SK-N-SH treated with all-trans-retinoic acid at 6 μM for 48 hours (cell line): ENCODE data around the gene MIEN1.

Experiments used
- ATAC-seq: fragments of 200-7000 bp; cut with Tn5 transposase; 3 replicates; pipeline ENCODE4 v1.9.1; 2020; ENCODE audit warnings: mild to moderate bottlenecking, moderate library complexity
- ARNTL ChIP-seq: fragments of 450-650 bp; formaldehyde crosslinking; IDR thresholded peaks from 2 replicates; pipeline ENCODE4 v1.5.0; 2020; ENCODE audit warnings: low read depth, mild to moderate bottlenecking, moderate library complexity, borderline replicate concordance
- BACH2 ChIP-seq: fragments of 250-450 bp; sonication (Bioruptor Pico); IDR thresholded peaks from 2 replicates; pipeline ENCODE4 v1.9.0; 2021; ENCODE audit warnings: mild to moderate bottlenecking, borderline replicate concordance
- CSDC2 ChIP-seq: fragments of 250-450 bp; sonication (Bioruptor Pico); IDR thresholded peaks from 2 replicates; pipeline ENCODE4 v1.5.0; 2020; ENCODE audit warnings: mild to moderate bottlenecking, moderate library complexity
- ESRRG ChIP-seq: fragments of 250-450 bp; sonication (Bioruptor Pico); IDR thresholded peaks from 2 replicates; pipeline ENCODE4 v1.6.1; 2021; ENCODE audit warnings: mild to moderate bottlenecking
- GLIS3 ChIP-seq: fragments of 250-450 bp; sonication (Bioruptor Pico); IDR thresholded peaks from 2 replicates; pipeline ENCODE4 v1.5.0; 2020; ENCODE audit warnings: mild to moderate bottlenecking, moderate library complexity
- PPARA ChIP-seq: fragments of 250-450 bp; sonication (Bioruptor Pico); IDR thresholded peaks from 2 replicates; pipeline ENCODE4 v1.5.0; 2020; ENCODE audit warnings: mild to moderate bottlenecking, borderline replicate concordance
- RARB ChIP-seq: fragments of 250-450 bp; sonication (Bioruptor Pico); IDR thresholded peaks from 2 replicates; pipeline ENCODE4 v1.8.0; 2021; ENCODE audit warnings: mild to moderate bottlenecking, moderate library complexity
- TCF4 ChIP-seq: fragments of 250-450 bp; sonication (Bioruptor Pico); IDR thresholded peaks from 2 replicates; pipeline ENCODE4 v1.8.0; 2021; ENCODE audit warnings: mild to moderate bottlenecking, moderate library complexity, borderline replicate concordance
- TOX ChIP-seq: fragments of 250-450 bp; sonication (Bioruptor Pico); IDR thresholded peaks from 2 replicates; pipeline ENCODE4 v1.8.0; 2021; ENCODE audit warnings: mild to moderate bottlenecking, moderate library complexity, borderline replicate concordance
- ZC3H10 ChIP-seq: fragments of 250-450 bp; sonication (Bioruptor Pico); IDR thresholded peaks from 2 replicates; pipeline ENCODE4 v1.5.1; 2021; ENCODE audit warnings: mild to moderate bottlenecking, moderate library complexity
- ZFP3 ChIP-seq: fragments of 250-450 bp; sonication (Bioruptor Pico); IDR thresholded peaks from 2 replicates; pipeline ENCODE4 v1.5.0; 2020; ENCODE audit warnings: mild to moderate bottlenecking, moderate library complexity
- ZFP30 ChIP-seq: fragments of 450-650 bp; formaldehyde crosslinking; IDR thresholded peaks from 2 replicates; pipeline ENCODE4 v1.5.0; 2022; ENCODE audit warnings: mild to moderate bottlenecking, moderate library complexity
- ZNF565 ChIP-seq: fragments of 450-650 bp; formaldehyde crosslinking; conservative IDR thresholded peaks from 2 replicates; pipeline ENCODE4 v1.5.0; 2020; ENCODE audit warnings: low read depth, mild to moderate bottlenecking, moderate library complexity
- ZNF70 ChIP-seq: fragments of 450-650 bp; formaldehyde crosslinking; IDR thresholded peaks from 2 replicates; pipeline ENCODE4 v1.5.0; 2020; ENCODE audit warnings: mild to moderate bottlenecking, moderate library complexity
- ZNF8 ChIP-seq: fragments of 450-650 bp; formaldehyde crosslinking; IDR thresholded peaks from 2 replicates; pipeline ENCODE4 v1.5.0; 2020; ENCODE audit warnings: mild to moderate bottlenecking, moderate library complexity
- TF ChIP-seq, protein P1 (sequence below): fragments of 250-450 bp; sonication (Bioruptor Pico); IDR thresholded peaks from 2 replicates; pipeline ENCODE4 v1.5.0; 2020; ENCODE audit warnings: mild to moderate bottlenecking, moderate library complexity
- TF ChIP-seq, protein P2 (sequence below): fragments of 250-450 bp; sonication (Bioruptor Pico); IDR thresholded peaks from 2 replicates; pipeline ENCODE4 v1.5.1; 2021; ENCODE audit warnings: mild to moderate bottlenecking, moderate library complexity
- TF ChIP-seq, protein P3 (sequence below): fragments of 250-450 bp; sonication (Bioruptor Pico); IDR thresholded peaks from 2 replicates; pipeline ENCODE4 v1.8.0; 2021; ENCODE audit warnings: low read depth, mild to moderate bottlenecking, moderate library complexity, borderline replicate concordance
- TF ChIP-seq, protein P4 (sequence below): fragments of 250-450 bp; sonication (Bioruptor Pico); IDR thresholded peaks from 2 replicates; pipeline ENCODE4 v1.5.1; 2020; ENCODE audit warnings: low read depth, mild to moderate bottlenecking, moderate library complexity
- TF ChIP-seq, protein P5 (sequence below): fragments of 250-450 bp; sonication (Bioruptor Pico); IDR thresholded peaks from 2 replicates; pipeline ENCODE4 v1.8.0; 2020; ENCODE audit warnings: mild to moderate bottlenecking, moderate library complexity, borderline replicate concordance

Gene MIEN1

DNA sequence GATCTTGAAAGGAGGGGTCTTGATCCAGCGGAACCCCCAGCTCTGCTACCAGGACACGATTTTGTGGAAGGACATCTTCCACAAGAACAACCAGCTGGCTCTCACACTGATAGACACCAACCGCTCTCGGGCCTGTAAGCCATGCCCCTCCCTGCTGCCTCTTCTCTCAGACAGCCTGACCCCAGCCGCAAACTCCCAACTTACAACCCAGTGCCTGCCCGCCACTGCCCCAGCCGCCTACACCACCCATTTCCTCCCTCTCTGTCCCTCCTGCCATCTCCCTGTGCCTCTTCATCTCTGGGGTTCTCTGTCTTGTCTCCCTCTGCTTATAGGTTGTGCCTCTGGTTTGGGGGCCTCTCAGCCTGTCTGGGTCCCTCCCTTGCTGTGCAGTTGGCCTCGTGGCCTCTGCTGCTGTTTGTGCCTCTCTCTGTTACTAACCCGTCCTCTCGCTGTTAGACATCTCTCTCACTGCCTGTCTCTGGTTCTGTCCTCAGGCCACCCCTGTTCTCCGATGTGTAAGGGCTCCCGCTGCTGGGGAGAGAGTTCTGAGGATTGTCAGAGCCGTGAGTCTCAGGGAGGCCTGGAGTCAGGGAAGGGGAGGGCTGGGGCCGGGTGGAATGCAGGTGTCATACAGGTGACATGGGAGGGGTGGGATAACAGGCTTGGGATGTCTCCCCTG is 20.9 kb downstream of the MIEN1 start:
- TF ChIP-seq ZC3H10 (CRISPR knock-in tag) (no peak), TOX (CRISPR knock-in tag) (no peak), ZNF565 (CRISPR knock-in tag) (no peak), ZFP30 (CRISPR knock-in tag) (no peak), CSDC2 (no peak), ZNF70 (no peak), ZFP3 (no peak)
- TF ChIP-seq, protein P1, sequence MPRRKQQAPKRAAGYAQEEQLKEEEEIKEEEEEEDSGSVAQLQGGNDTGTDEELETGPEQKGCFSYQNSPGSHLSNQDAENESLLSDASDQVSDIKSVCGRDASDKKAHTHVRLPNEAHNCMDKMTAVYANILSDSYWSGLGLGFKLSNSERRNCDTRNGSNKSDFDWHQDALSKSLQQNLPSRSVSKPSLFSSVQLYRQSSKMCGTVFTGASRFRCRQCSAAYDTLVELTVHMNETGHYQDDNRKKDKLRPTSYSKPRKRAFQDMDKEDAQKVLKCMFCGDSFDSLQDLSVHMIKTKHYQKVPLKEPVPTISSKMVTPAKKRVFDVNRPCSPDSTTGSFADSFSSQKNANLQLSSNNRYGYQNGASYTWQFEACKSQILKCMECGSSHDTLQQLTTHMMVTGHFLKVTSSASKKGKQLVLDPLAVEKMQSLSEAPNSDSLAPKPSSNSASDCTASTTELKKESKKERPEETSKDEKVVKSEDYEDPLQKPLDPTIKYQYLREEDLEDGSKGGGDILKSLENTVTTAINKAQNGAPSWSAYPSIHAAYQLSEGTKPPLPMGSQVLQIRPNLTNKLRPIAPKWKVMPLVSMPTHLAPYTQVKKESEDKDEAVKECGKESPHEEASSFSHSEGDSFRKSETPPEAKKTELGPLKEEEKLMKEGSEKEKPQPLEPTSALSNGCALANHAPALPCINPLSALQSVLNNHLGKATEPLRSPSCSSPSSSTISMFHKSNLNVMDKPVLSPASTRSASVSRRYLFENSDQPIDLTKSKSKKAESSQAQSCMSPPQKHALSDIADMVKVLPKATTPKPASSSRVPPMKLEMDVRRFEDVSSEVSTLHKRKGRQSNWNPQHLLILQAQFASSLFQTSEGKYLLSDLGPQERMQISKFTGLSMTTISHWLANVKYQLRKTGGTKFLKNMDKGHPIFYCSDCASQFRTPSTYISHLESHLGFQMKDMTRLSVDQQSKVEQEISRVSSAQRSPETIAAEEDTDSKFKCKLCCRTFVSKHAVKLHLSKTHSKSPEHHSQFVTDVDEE (CRISPR knock-in tag), result no peak
- TF ChIP-seq, protein P2, sequence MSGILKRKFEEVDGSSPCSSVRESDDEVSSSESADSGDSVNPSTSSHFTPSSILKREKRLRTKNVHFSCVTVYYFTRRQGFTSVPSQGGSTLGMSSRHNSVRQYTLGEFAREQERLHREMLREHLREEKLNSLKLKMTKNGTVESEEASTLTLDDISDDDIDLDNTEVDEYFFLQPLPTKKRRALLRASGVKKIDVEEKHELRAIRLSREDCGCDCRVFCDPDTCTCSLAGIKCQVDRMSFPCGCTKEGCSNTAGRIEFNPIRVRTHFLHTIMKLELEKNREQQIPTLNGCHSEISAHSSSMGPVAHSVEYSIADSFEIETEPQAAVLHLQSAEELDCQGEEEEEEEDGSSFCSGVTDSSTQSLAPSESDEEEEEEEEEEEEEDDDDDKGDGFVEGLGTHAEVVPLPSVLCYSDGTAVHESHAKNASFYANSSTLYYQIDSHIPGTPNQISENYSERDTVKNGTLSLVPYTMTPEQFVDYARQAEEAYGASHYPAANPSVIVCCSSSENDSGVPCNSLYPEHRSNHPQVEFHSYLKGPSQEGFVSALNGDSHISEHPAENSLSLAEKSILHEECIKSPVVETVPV, result no peak
- ATAC-seq, result no peak

DNA sequence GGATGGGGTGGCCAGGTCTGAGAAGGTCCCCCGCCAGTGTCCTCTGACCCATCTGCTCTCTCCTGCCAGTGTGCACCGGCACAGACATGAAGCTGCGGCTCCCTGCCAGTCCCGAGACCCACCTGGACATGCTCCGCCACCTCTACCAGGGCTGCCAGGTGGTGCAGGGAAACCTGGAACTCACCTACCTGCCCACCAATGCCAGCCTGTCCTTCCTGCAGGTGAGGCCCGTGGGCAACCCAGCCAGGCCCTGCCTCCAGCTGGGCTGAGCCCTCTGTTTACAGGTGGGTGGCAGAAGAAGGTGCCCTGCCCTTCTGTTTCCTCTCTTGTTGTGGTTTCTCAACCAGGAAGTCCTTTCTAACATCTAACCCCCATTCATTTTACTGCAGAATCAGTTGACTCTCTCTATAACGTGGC is 23.4 kb downstream of the MIEN1 start:
- TF ChIP-seq TCF4 (CRISPR knock-in tag), result no peak
- TF ChIP-seq RARB (CRISPR knock-in tag), result no peak
- no peak for TF ChIP-seq GLIS3
- TF ChIP-seq ZNF8 (CRISPR knock-in tag), result no peak
- no peak for TF ChIP-seq PPARA (CRISPR knock-in tag)
- no peak for TF ChIP-seq TOX (CRISPR knock-in tag)
- TF ChIP-seq, protein P3, sequence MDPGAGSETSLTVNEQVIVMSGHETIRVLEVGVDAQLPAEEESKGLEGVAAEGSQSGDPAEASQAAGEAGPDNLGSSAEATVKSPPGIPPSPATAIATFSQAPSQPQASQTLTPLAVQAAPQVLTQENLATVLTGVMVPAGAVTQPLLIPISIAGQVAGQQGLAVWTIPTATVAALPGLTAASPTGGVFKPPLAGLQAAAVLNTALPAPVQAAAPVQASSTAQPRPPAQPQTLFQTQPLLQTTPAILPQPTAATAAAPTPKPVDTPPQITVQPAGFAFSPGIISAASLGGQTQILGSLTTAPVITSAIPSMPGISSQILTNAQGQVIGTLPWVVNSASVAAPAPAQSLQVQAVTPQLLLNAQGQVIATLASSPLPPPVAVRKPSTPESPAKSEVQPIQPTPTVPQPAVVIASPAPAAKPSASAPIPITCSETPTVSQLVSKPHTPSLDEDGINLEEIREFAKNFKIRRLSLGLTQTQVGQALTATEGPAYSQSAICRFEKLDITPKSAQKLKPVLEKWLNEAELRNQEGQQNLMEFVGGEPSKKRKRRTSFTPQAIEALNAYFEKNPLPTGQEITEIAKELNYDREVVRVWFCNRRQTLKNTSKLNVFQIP (CRISPR knock-in tag), result no peak
- TF ChIP-seq, protein P4, sequence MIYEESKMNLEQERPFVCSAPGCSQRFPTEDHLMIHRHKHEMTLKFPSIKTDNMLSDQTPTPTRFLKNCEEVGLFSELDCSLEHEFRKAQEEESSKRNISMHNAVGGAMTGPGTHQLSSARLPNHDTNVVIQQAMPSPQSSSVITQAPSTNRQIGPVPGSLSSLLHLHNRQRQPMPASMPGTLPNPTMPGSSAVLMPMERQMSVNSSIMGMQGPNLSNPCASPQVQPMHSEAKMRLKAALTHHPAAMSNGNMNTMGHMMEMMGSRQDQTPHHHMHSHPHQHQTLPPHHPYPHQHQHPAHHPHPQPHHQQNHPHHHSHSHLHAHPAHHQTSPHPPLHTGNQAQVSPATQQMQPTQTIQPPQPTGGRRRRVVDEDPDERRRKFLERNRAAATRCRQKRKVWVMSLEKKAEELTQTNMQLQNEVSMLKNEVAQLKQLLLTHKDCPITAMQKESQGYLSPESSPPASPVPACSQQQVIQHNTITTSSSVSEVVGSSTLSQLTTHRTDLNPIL (CRISPR knock-in tag), result no peak
- no peak for TF ChIP-seq CSDC2
- TF ChIP-seq ARNTL (CRISPR knock-in tag), result no peak
- TF ChIP-seq ZC3H10 (CRISPR knock-in tag), result no peak
- TF ChIP-seq ESRRG (CRISPR knock-in tag), result no peak
- no peak for TF ChIP-seq ZFP3
- TF ChIP-seq, protein P2, result no peak
- no peak for ATAC-seq

DNA sequence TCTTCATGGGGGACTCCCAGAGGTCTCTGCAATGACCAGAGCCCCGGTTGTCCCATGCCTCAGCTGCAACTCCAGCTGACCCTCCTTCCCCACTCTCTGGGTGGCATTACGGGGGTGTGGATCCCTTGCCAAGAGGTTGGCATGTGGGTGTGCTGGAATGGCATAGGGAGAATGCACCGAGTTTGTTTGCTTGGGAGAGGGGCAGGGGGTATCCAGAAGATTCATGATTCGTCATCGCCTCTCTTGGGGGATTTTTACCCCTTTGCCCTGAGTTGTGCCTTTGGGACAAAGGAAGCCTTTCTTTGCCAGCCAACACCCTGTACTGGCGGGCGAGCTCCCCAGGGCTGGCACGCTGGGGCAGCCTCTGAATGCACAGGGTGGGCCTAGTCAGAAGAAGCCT is 23.9 kb downstream of the MIEN1 start:
- ATAC-seq, result no peak
- TF ChIP-seq TOX (CRISPR knock-in tag) (no peak), BACH2 (CRISPR knock-in tag) (no peak), CSDC2 (no peak), RARB (CRISPR knock-in tag) (no peak), ZNF8 (CRISPR knock-in tag) (no peak), ZFP30 (CRISPR knock-in tag) (no peak), ARNTL (CRISPR knock-in tag) (no peak), ESRRG (CRISPR knock-in tag) (no peak)
- TF ChIP-seq, protein P1 (CRISPR knock-in tag), result no peak
- TF ChIP-seq, protein P3 (CRISPR knock-in tag), result no peak
- TF ChIP-seq, protein P5, sequence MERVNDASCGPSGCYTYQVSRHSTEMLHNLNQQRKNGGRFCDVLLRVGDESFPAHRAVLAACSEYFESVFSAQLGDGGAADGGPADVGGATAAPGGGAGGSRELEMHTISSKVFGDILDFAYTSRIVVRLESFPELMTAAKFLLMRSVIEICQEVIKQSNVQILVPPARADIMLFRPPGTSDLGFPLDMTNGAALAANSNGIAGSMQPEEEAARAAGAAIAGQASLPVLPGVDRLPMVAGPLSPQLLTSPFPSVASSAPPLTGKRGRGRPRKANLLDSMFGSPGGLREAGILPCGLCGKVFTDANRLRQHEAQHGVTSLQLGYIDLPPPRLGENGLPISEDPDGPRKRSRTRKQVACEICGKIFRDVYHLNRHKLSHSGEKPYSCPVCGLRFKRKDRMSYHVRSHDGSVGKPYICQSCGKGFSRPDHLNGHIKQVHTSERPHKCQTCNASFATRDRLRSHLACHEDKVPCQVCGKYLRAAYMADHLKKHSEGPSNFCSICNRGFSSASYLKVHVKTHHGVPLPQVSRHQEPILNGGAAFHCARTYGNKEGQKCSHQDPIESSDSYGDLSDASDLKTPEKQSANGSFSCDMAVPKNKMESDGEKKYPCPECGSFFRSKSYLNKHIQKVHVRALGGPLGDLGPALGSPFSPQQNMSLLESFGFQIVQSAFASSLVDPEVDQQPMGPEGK (CRISPR knock-in tag), result no peak
